ENCODE results near the gene CWH43. TPM values are rescaled to one million over a fixed set of nuclear protein-coding genes. Genes with fewer than 3 reads are reported as not detected.
A peak's percentile ranks its signal among the peaks of the same experiment; 100 is the strongest.

CWH43 gene
- total and polyA plus RNA-seq, 10 of the 15 experiments (the other 5 are each of a cell fraction or from before 2014, with no cell fraction given): not detected

DNA sequence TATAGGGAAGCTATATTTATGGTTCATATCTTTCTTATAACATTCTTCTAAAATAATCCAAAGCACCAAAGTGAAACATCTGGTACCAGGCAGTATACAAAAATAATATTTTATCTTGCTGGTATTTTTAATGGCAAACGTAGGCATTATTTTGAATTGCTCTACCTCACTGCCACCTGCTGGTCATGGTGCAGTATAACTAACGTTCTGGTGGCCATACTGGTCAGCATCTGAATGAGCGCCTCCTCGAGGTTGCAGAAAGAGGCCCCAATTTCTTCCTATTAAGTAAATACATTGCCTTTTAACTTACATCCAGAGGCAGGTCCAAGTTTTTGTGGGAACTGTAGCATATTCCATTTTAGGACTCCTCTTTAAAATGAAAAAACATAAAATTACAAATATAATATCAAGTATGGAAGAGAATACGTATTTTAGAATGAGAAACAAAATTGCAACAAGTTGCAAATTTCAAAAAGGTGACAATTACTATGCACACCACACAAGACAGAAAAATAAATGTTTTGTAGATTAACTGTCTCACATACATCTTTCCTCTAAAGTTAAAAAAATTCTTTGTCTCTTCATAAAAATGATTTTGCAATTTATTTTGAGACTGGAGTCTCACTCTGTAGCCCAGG, 22.9 kb upstream of the CWH43 start (continued):
- no peak for TF ChIP-seq NFIC (IDR thresholded peaks at IDR 0.05; ENCODE audit: low read depth, low read length)
- TF ChIP-seq SMAD5 (IDR thresholded peaks at IDR 0.05; ENCODE audit: low read depth): no peak
- peak; percentile 89 for TF ChIP-seq SMC3 (IDR thresholded peaks at IDR 0.05; ENCODE audit: borderline replicate concordance, low read length)
- TF ChIP-seq NFYA (IDR thresholded peaks at IDR 0.05; ENCODE audit: borderline replicate concordance, low read depth, low read length): no peak
- TF ChIP-seq EGR1 (IDR thresholded peaks at IDR 0.05; ENCODE audit: borderline replicate concordance in 1 of 2, low read depth in 2 of 2, low read length in 2 of 2): no peak
- TF ChIP-seq CBFB (IDR thresholded peaks at IDR 0.05; ENCODE audit: low read depth): no peak
- 0 out of 2 replicates have a peak, but pooled peaks have one; percentile 18 for TF ChIP-seq ZNF384 (IDR thresholded peaks at IDR 0.05; ENCODE audit: borderline replicate concordance, low read depth, low read length)
- TF ChIP-seq BCL11A (IDR thresholded peaks at IDR 0.05; ENCODE audit: low read depth, low read length): no peak
- no peak for TF ChIP-seq NBN (IDR thresholded peaks at IDR 0.05)
- peak; percentile 93 for TF ChIP-seq YY1 (IDR thresholded peaks at IDR 0.05; ENCODE audit: low read depth, low read length)
- TF ChIP-seq HCFC1 (IDR thresholded peaks at IDR 0.05; ENCODE audit: low read length): no peak
- TF ChIP-seq, protein P1, sequence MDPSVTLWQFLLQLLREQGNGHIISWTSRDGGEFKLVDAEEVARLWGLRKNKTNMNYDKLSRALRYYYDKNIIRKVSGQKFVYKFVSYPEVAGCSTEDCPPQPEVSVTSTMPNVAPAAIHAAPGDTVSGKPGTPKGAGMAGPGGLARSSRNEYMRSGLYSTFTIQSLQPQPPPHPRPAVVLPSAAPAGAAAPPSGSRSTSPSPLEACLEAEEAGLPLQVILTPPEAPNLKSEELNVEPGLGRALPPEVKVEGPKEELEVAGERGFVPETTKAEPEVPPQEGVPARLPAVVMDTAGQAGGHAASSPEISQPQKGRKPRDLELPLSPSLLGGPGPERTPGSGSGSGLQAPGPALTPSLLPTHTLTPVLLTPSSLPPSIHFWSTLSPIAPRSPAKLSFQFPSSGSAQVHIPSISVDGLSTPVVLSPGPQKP (IDR thresholded peaks at IDR 0.05; ENCODE audit: low read depth, low read length): no peak
- no peak for TF ChIP-seq ATF3 (IDR thresholded peaks at IDR 0.05; ENCODE audit: borderline replicate concordance, extremely low read depth, low read depth, low read length)
- TF ChIP-seq, protein P2, sequence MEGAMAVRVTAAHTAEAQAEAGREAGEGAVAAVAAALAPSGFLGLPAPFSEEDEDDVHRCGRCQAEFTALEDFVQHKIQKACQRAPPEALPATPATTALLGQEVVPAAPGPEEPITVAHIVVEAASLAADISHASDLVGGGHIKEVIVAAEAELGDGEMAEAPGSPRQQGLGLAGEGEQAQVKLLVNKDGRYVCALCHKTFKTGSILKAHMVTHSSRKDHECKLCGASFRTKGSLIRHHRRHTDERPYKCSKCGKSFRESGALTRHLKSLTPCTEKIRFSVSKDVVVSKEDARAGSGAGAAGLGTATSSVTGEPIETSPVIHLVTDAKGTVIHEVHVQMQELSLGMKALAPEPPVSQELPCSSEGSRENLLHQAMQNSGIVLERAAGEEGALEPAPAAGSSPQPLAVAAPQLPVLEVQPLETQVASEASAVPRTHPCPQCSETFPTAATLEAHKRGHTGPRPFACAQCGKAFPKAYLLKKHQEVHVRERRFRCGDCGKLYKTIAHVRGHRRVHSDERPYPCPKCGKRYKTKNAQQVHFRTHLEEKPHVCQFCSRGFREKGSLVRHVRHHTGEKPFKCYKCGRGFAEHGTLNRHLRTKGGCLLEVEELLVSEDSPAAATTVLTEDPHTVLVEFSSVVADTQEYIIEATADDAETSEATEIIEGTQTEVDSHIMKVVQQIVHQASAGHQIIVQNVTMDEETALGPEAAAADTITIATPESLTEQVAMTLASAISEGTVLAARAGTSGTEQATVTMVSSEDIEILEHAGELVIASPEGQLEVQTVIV (IDR thresholded peaks at IDR 0.05; ENCODE audit: borderline replicate concordance, partially characterized antibody): no peak
- TF ChIP-seq ATF7 (IDR thresholded peaks at IDR 0.05; ENCODE audit: low read depth): no peak
- no peak for TF ChIP-seq MYB (IDR thresholded peaks at IDR 0.05; ENCODE audit: borderline replicate concordance, low read depth, low read length)
- TF ChIP-seq ZSCAN29 (IDR thresholded peaks at IDR 0.05): no peak
- TF ChIP-seq GABPA (IDR thresholded peaks at IDR 0.05; ENCODE audit: low read depth): no peak
- TF ChIP-seq TAF1 (IDR thresholded peaks at IDR 0.05; ENCODE audit: borderline replicate concordance, low read depth, low read length): no peak
- TF ChIP-seq POU2F2 (IDR thresholded peaks at IDR 0.05; ENCODE audit: borderline replicate concordance, low read depth, low read length): no peak
- TF ChIP-seq CEBPZ (IDR thresholded peaks at IDR 0.05; ENCODE audit: low read depth, low read length): no peak
- peak; percentile 85 for TF ChIP-seq SMARCA5 (IDR thresholded peaks at IDR 0.05)

All from GM12878 (cell line).